Vagina (tissue), 2 donors: ENCODE data around the gene FADS1. TPM values are rescaled to one million over a fixed set of nuclear protein-coding genes. Genes with fewer than 3 reads are reported as not detected.

ENCODE experiments used
- DNase-seq, 2 donors: peaks; one replicate each; pipeline ENCODE4 v3.0.0-alpha.2; 2017; ENCODE audit errors: extremely low spot score in 2 of 2
- H3K27ac ChIP-seq: fragments of 200-600 bp; sonication (generic); one replicate; pipeline ENCODE4 v1.5.1; 2019
- H3K27me3 ChIP-seq: fragments of 200-600 bp; sonication (generic); one replicate; pipeline ENCODE4 v1.5.1; 2019
- H3K36me3 ChIP-seq, 2 donors: fragments of 200-600 bp; sonication (generic); one replicate each; pipeline ENCODE4 v1.5.1; 2017 to 2019
- H3K4me1 ChIP-seq: fragments of 200-600 bp; sonication (generic); one replicate; pipeline ENCODE4 v1.5.1; 2019
- H3K4me3 ChIP-seq, 2 donors: fragments of 200-600 bp; sonication (generic); 1 replicate in 1 of 2; 2 replicates in 1 of 2; pipeline ENCODE4 v1.5.1; 2016 to 2019
- H3K9me3 ChIP-seq: fragments of 200-600 bp; sonication (generic); one replicate; pipeline ENCODE4 v1.5.1; 2019
- CTCF ChIP-seq, 3 experiments: fragments of 450-650 bp in 2 of 3; fragments of 200-600 bp in 1 of 3; sonication (generic) in 1 of 3; IDR thresholded peaks; one replicate each; pipeline ENCODE4 v1.5.1; 2017 to 2019; ENCODE audit warnings: antibody characterized with exemption in 3 of 3, mild to moderate bottlenecking in 2 of 3, moderate library complexity in 2 of 3
- POLR2A ChIP-seq, 2 donors: fragments of 450-650 bp; IDR thresholded peaks; one replicate each; pipeline ENCODE4 v1.6.1; 2017; ENCODE audit warnings: antibody characterized with exemption in 2 of 2, mild to moderate bottlenecking in 2 of 2, moderate library complexity in 2 of 2
- POLR2AphosphoS5 ChIP-seq, 2 donors: sonication (generic); formaldehyde crosslinking; IDR thresholded peaks; one replicate each; pipeline ENCODE4 v1.9.0; 2017; ENCODE audit warnings: antibody characterized with exemption in 2 of 2, mild to moderate bottlenecking in 2 of 2, low read depth in 1 of 2; ENCODE audit not compliant: insufficient read depth in 1 of 2
- intact Hi-C: fragments of 100-400 bp; cut with DNase I; formaldehyde crosslinking; loops from one replicate; pipeline ENCODE4 v1.15.1; 2023
- total RNA-seq: library from RNA; depleted of rRNA; stranded (reverse); fragments of >200 nt; gene quantifications from one replicate; pipeline ENCODE4 v1.2.3, GENCODE V29; 2016

FADS1 gene
- total RNA-seq, 1 donor from 2014 or later: 9.8 TPM

- no peaks in the 10 kb centered on the region for H3K36me3 ChIP-seq
- intact Hi-C loops: no loop called here
- H3K27me3 ChIP-seq: no peaks in the 10 kb centered on the region
- no peak for TF ChIP-seq POLR2A (IDR thresholded peaks at IDR 0.05)
- no peak overlapping the region for H3K4me3 ChIP-seq
- no peak overlapping the region for H3K27ac ChIP-seq
- no peaks in the 10 kb centered on the region for H3K9me3 ChIP-seq
- DNase-seq: no peak
- no peaks in the 10 kb centered on the region for H3K4me1 ChIP-seq
Observed at GRCh38 chr11:61762798-61763197, 54.0 kb downstream of the FADS1 start.

- intact Hi-C loops: no loop called here
- Histone ChIP-seq H3K9me3 (no peaks in the 10 kb centered on the region), H3K27ac (no peak overlapping the region), H3K36me3 (no peaks in the 10 kb centered on the region), H3K4me1 (no peaks in the 10 kb centered on the region), H3K4me3 (no peak overlapping the region), H3K27me3 (no peaks in the 10 kb centered on the region)
- TF ChIP-seq CTCF (IDR thresholded peaks at IDR 0.05): no peak
- TF ChIP-seq POLR2A (IDR thresholded peaks at IDR 0.05): no peak
- no peak for TF ChIP-seq POLR2AphosphoS5 (IDR thresholded peaks at IDR 0.05; ENCODE audit: insufficient read depth in 1 of 2, low read depth in 1 of 2)
- no peak for DNase-seq
Observed at GRCh38 chr11:61762223-61762615, 54.6 kb downstream of the FADS1 start.

- no peaks in the 10 kb centered on the region for H3K27me3 ChIP-seq
- no peak overlapping the region for H3K27ac ChIP-seq
- TF ChIP-seq POLR2AphosphoS5 (IDR thresholded peaks at IDR 0.05; ENCODE audit: insufficient read depth in 1 of 2, low read depth in 1 of 2): no peak
- TF ChIP-seq CTCF (IDR thresholded peaks at IDR 0.05): no peak
- no peak for TF ChIP-seq POLR2A (IDR thresholded peaks at IDR 0.05)
- H3K4me3 ChIP-seq: no peak overlapping the region
- no peak for DNase-seq
- no peaks in the 10 kb centered on the region for H3K9me3 ChIP-seq
- H3K4me1 ChIP-seq: no peaks in the 10 kb centered on the region
- intact Hi-C loops: no loop called here
- no peaks in the 10 kb centered on the region for H3K36me3 ChIP-seq
Observed at GRCh38 chr11:61761440-61762222, 55.2 kb downstream of the FADS1 start.

DNA sequence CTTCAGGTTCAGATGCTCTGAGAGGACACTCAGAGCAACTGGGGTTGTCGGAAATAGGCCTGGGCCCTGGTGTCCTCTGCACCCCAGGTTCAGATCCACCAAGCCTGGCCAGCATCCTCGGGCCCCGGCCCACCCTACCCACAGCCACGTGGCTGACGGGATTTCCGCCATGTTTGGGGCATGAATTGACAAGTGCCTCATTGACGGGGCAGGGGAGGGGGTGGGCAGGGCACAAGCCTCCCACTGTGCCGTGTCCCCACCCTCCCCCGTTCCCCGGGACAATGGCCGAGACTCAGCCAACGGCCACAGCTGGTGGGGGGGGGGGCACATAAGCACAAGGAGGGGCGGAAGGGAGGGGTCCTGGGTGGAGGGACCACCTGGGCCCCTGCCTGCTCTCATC lies 55.9 kb downstream of the FADS1 start:
- TF ChIP-seq CTCF (IDR thresholded peaks at IDR 0.05) (no peak), POLR2A (IDR thresholded peaks at IDR 0.05) (no peak), POLR2AphosphoS5 (IDR thresholded peaks at IDR 0.05; ENCODE audit: insufficient read depth in 1 of 2, low read depth in 1 of 2) (no peak)
- Histone ChIP-seq H3K9me3 (no peaks in the 10 kb centered on the region), H3K36me3 (no peaks in the 10 kb centered on the region), H3K4me3 (no peak overlapping the region), H3K27me3 (no peaks in the 10 kb centered on the region), H3K27ac (no peak overlapping the region), H3K4me1 (no peaks in the 10 kb centered on the region)
- no peak for DNase-seq
- intact Hi-C loops: no loop called here

GRCh38 chr11:61757213-61757862 lies 59.5 kb downstream of the FADS1 start:
- DNase-seq: no peak
- Histone ChIP-seq H3K27ac (no peak overlapping the region), H3K27me3 (no peaks in the 10 kb centered on the region), H3K9me3 (no peaks in the 10 kb centered on the region), H3K36me3 (no peaks in the 10 kb centered on the region), H3K4me3 (no peak overlapping the region), H3K4me1 (no peaks in the 10 kb centered on the region)
- TF ChIP-seq CTCF (IDR thresholded peaks at IDR 0.05): no peak
- TF ChIP-seq POLR2AphosphoS5 (IDR thresholded peaks at IDR 0.05; ENCODE audit: insufficient read depth in 1 of 2, low read depth in 1 of 2): no peak
- TF ChIP-seq POLR2A (IDR thresholded peaks at IDR 0.05): no peak
- intact Hi-C loops: no loop called here
